Occipital lobe (tissue), 2 donors: ENCODE measurements around the gene ST6GALNAC3. TPM values are rescaled to one million over a fixed set of nuclear protein-coding genes. Genes with fewer than 3 reads are reported as not detected.
"Not testable (repeated sequence)": the region's sequence is repeated elsewhere in the genome, so short reads cannot be mapped to it uniquely, and the experiment has no call there.

Experiments
- DNase-seq: peaks from one replicate; lab custom pipeline; 2025; lab: John Stamatoyannopoulos, UW
- total RNA-seq: library from RNA; depleted of rRNA; stranded (reverse); fragments of >200 nt; gene quantifications from one replicate; pipeline ENCODE4 v1.2.3, GENCODE V29; 2014

ST6GALNAC3 gene
- total RNA-seq, 1 donor from 2014 or later: 16.5 TPM

GRCh38 chr1:76073481-76073880, 1.1 kb upstream of the ST6GALNAC3 start:
- no peak for DNase-seq

DNA sequence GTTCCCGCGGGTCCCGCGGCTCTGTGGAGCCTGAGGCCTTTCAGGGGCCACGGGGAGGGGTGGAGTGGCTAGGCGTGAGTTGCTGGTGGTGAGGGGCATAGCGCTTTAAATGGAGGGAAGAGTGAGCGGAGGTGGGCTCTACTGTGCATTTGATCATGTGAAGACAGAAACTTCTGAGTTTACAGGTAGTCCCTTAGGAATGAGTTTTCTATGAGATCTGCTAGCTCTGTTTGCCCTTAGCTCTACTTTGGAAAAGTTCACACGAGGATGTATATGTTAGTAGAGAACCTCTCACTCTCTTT, 593 bp downstream of the ST6GALNAC3 start:
- no peak for DNase-seq

- no peak for DNase-seq
These were observed 1.3 kb downstream of the ST6GALNAC3 start for GRCh38 chr1:76075877-76076276.

- no peak for DNase-seq
These were observed 5.1 kb downstream of the ST6GALNAC3 start for GRCh38 chr1:76079475-76080227.

GRCh38 chr1:76080552-76081079, 6.1 kb downstream of the ST6GALNAC3 start:
- DNase-seq: no peak

GRCh38 chr1:76082062-76082461, 7.5 kb downstream of the ST6GALNAC3 start:
- no peak for DNase-seq

DNA sequence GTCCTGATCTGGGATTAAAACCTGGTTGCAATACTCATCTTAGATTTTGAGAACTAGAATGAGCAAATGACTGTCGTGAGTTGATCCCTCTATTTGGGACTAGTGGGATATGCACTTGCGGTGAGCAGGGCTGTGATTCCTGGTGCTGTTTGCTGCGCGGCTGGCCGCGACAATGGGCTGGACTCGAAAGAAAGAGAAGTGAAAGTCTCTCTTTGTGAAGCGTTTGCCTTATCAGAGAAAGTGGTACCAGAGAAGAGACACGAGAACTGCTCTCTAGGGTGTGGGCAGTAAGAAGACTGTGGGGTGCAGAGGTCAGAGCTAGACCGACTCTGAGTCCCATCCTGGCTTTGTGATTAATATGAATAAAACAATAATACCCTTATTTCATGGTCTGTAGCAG, 8.6 kb downstream of the ST6GALNAC3 start:
- DNase-seq: no peak

- no peak for DNase-seq
These were observed 9.6 kb downstream of the ST6GALNAC3 start for GRCh38 chr1:76084029-76084627.

DNA sequence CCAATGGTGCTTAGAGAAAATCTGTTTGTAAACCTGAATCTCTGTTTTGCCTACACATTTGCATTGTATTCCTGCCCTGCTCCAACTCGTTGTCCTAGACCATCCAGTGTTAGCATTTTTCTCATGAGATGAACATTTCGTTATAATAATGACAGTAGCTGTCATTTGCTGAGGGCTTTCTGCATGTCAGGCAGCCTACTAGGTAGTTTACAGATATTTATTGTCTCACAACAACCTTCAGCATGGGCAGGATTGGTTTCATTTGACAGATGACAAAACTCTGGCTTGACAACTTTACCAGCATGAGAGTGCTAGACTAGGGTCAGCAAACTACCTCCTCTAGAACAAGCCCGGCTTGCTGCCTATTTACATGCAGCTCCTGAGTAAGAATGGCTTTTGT, 10.1 kb downstream of the ST6GALNAC3 start:
- DNase-seq: no peak

GRCh38 chr1:76086109-76086508, 11.6 kb downstream of the ST6GALNAC3 start:
- DNase-seq: no peak

DNA sequence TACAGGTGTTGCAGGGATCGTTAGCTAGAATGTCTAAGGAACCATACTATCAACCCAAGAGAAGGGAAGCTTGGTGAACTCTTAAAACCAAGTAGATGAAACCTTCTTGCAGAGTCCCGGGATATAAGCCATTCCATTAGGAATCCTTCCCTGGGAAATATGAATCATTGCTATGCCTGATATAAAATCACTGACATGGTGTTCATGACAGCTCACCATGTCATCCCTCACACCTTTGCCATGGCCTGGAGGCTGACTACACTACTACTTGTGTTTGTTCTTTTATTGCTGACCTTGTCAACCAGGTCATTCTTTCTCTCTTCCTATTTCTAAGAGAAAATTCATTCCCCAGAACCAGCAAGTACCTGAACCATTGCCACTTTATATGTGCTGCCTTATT, 12.1 kb downstream of the ST6GALNAC3 start:
- no peak for DNase-seq

DNA sequence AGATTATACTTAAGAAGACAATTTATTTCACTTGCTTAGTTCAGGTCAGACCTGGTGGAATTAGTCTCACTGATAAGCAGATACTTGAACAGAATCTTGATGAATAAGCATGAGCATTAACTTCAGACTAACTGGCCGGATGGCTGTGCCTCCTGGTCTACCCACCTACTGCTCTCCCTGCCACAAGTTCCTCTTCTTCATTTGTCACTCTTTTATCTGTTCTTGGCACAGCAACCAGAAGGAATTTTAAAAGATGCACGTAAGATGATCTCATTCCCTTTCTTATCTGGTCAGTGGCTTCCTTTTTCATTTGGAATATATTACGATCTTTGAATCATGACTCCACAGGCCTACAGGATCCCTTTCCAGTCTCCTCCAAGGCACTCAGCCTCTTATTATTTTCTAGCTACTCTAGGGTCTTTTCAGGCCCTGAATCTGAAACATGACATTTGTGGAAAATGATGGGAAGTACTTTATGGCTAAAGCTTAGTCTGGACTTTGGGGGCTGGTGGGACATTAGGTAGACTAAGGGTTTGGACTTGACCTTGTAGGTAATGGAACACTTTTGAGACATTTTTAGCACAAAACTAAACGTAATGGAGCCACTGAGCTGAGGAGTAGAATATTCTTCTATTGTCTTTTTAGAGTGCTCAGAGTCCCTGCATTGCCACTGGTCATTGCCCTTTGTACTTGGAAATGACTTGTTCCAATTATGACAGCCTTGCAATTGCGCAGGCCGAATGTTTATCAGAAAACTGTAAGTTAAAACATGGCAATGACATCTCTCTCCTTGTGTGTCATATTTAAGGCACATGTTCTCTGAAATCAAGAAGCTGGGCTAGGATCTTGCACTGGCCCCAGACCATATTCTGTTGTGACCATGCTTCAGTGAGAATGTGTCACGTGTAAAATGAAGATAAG, 16.0 kb downstream of the ST6GALNAC3 start:
- DNase-seq: no peak

GRCh38 chr1:76092812-76093211, 18.3 kb downstream of the ST6GALNAC3 start:
- no peak for DNase-seq

GRCh38 chr1:76093522-76094312, 19.2 kb downstream of the ST6GALNAC3 start:
- no peak for DNase-seq

- no peak for DNase-seq
These were observed 21.3 kb downstream of the ST6GALNAC3 start for GRCh38 chr1:76095802-76096201.

DNA sequence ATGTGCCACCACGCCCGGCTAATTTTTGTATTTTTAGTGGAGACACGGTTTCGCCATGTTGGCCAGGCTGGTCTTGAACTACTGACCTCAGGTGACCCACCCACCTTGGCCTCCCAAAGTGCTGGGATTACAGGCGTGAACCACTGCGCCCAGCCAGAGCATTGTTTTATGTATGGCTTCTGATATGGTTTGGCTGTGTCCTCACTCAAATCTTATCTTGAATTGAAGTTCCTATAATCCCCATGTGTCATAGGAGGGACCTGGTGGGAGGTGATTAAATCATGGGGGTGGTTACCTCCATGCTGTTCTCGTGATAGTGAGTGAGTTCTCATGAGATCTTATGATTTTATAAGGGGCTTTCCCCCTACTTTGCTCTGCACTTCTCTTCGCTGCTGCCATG, 22.5 kb downstream of the ST6GALNAC3 start:
- not testable (repeated sequence) for DNase-seq

DNA sequence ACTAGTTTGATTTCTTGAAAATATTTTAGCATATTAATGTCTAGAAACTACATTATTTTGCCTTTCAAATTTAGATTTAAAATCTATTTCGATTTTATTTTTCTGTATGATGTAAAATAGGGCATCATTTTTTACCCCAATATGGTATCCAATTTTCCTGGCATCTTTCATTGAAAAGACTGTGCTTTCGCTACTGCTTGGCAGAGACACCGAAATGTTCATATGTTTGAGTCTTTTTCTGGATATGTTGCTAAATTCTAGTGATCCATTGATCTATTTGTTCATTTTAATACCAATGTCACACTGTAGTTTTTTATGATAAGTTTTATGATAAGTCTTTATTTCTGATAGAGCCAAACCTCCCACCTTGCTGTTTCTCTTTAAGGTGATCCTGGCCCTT, 24.3 kb downstream of the ST6GALNAC3 start:
- no peak for DNase-seq

- DNase-seq: no peak
These were observed 27.0 kb downstream of the ST6GALNAC3 start for GRCh38 chr1:76101548-76101947.

DNA sequence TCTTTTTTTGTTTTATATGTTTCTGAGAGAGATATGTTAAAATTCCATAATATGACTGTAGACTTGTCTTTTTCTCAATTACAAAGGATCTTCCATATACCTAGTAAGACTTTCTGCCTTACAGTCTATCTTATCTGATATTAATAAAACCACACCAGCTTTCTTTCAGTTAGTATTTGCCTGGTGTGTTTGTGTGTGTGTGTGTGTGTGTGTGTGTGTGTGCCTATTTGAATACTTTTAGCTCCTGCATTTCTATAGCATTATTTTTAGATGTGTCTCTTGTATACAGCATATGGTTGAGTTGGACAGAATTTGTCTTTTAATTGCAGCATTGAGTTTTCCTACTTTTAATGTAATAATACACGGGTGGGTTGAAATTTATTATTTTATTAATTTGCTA, 27.5 kb downstream of the ST6GALNAC3 start:
- no peak for DNase-seq

GRCh38 chr1:76103034-76103433, 28.5 kb downstream of the ST6GALNAC3 start:
- DNase-seq: no peak

DNA sequence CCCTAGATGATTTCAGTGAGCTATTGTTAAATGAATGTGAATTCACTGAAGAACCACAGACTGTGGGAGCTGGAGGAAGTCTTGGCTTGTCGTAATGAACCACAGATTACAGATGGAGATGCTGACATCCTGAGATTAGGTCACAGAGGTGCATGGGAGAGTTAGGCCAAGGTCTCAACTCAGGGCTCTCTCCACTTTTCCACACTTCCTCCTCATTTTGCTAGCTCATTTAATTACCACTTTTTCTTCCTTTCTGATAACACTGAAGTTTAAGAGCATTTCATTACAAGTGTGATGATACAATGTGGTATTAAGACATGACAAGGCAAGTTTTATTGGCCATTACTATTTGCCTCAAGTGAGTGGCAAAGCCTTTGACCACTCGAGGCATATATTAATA, 30.8 kb downstream of the ST6GALNAC3 start:
- DNase-seq: no peak
